Breast epithelium (tissue), 3 donors: ENCODE measurements around the gene PFN1.

Experiments
- POLR2A ChIP-seq: fragments of 450-650 bp; IDR thresholded peaks from one replicate; pipeline ENCODE4 v1.6.1; 2016; ENCODE audit warnings: antibody characterized with exemption, mild to moderate bottlenecking, moderate library complexity
- POLR2AphosphoS5 ChIP-seq, 3 donors: sonication (generic); formaldehyde crosslinking; IDR thresholded peaks; one replicate each; pipeline ENCODE4 v1.6.1; 2017; ENCODE audit warnings: antibody characterized with exemption in 3 of 3

GRCh38 chr17:4953451-4953961 lies 5.2 kb upstream of the PFN1 start:
- TF ChIP-seq POLR2AphosphoS5 (IDR thresholded peaks at IDR 0.05) (no peak), POLR2A (no peak)
